Ishikawa (cell line): ENCODE results near the gene LRTM1.

Experiments used
- EGR1 ChIP-seq: IDR thresholded peaks from 2 replicates; pipeline ENCODE4 v1.6.1; 2012
- REST ChIP-seq: IDR thresholded peaks from 2 replicates; pipeline ENCODE4 v1.6.1; 2012; ENCODE audit warnings: low read depth, mild to moderate bottlenecking
- TAF1 ChIP-seq: IDR thresholded peaks from 2 replicates; pipeline ENCODE4 v1.6.1; 2012; ENCODE audit warnings: low read depth, mild to moderate bottlenecking
- TCF12 ChIP-seq: IDR thresholded peaks from 2 replicates; pipeline ENCODE4 v1.6.1; 2012; ENCODE audit warnings: low read depth
- YY1 ChIP-seq: IDR thresholded peaks from 2 replicates; pipeline ENCODE4 v1.6.1; 2012; ENCODE audit warnings: low read depth

GRCh38 chr3:54871867-54872266, 56.0 kb downstream of the LRTM1 start:
- TF ChIP-seq EGR1, result no peak
- TF ChIP-seq TCF12, result no peak
- TF ChIP-seq REST, result no peak
- TF ChIP-seq YY1, result no peak
- no peak for TF ChIP-seq TAF1
